Omental fat pad (tissue), 4 donors: Measurements from ENCODE around the gene CDC26. TPM values are rescaled to one million over a fixed set of nuclear protein-coding genes. Genes with fewer than 3 reads are reported as not detected.
"Not testable (repeated sequence)": the region's sequence is repeated elsewhere in the genome, so short reads cannot be mapped to it uniquely, and the experiment has no call there.

Experiments
- ATAC-seq: fragments of 150-250 bp; one replicate; pipeline ENCODE4 v1.9.1; 2016; ENCODE audit warnings: mild to moderate bottlenecking, moderate library complexity; ENCODE audit not compliant: low FRiP score
- DNase-seq: peaks from one replicate; pipeline ENCODE4 v3.0.0-alpha.2; 2019; ENCODE audit warnings: low spot score
- CTCF ChIP-seq, 3 donors: fragments of 450-650 bp; IDR thresholded peaks; one replicate each; pipeline ENCODE4 v1.5.1; 2016 to 2017; ENCODE audit warnings: antibody characterized with exemption in 3 of 3, mild to moderate bottlenecking in 3 of 3, moderate library complexity in 2 of 3
- total RNA-seq, 4 donors: library from RNA; depleted of rRNA; stranded (reverse); fragments of >200 nt; gene quantifications; one replicate each; pipeline ENCODE4 v1.1.0, GENCODE V29; 2016

Gene CDC26
- total RNA-seq, 4 donors from 2014 or later: 20.1 to 39.9 (median 25.3) TPM

GRCh38 chr9:113241161-113241560 lies 34.2 kb downstream of the CDC26 start:
- no peak for DNase-seq
- no peak for TF ChIP-seq CTCF (IDR thresholded peaks at IDR 0.05)
- no peak for ATAC-seq

GRCh38 chr9:113238859-113239232 lies 36.5 kb downstream of the CDC26 start:
- no peak for TF ChIP-seq CTCF (IDR thresholded peaks at IDR 0.05)
- DNase-seq (no peak), ATAC-seq (no peak)

- DNase-seq: no peak
- no peak for ATAC-seq
- TF ChIP-seq CTCF (IDR thresholded peaks at IDR 0.05): no peak
Observed at GRCh38 chr9:113238202-113238858, 37.0 kb downstream of the CDC26 start.

GRCh38 chr9:113237026-113237425 lies 38.3 kb downstream of the CDC26 start:
- TF ChIP-seq CTCF (IDR thresholded peaks at IDR 0.05): no peak
- no peak for ATAC-seq
- DNase-seq: no peak

GRCh38 chr9:113235701-113236255 lies 39.6 kb downstream of the CDC26 start:
- not testable (repeated sequence) for ATAC-seq, DNase-seq

- ATAC-seq (no peak), DNase-seq (no peak)
- TF ChIP-seq CTCF (IDR thresholded peaks at IDR 0.05): no peak
Observed at GRCh38 chr9:113231701-113232100, 43.7 kb downstream of the CDC26 start.

GRCh38 chr9:113228130-113228665 lies 47.2 kb downstream of the CDC26 start:
- no peak for DNase-seq
- TF ChIP-seq CTCF (IDR thresholded peaks at IDR 0.05): no peak
- no peak for ATAC-seq
